Mucosa of stomach (tissue), 1 donor: ENCODE measurements around the gene SYNJ2.

Experiments
- H3K27me3 ChIP-seq: one replicate; pipeline ENCODE4 v1.7.0; 2013; ENCODE audit warnings: mild to moderate bottlenecking, low read length; ENCODE audit not compliant: control insufficient read depth, insufficient read depth
- H3K36me3 ChIP-seq: one replicate; pipeline ENCODE4 v1.7.0; 2013; ENCODE audit warnings: low read length; ENCODE audit not compliant: control insufficient read depth, insufficient read depth
- H3K4me1 ChIP-seq: one replicate; pipeline ENCODE4 v1.7.0; 2013; ENCODE audit warnings: mild to moderate bottlenecking, low read length; ENCODE audit not compliant: control insufficient read depth, insufficient read depth
- H3K4me3 ChIP-seq: one replicate; pipeline ENCODE4 v1.7.0; 2013; ENCODE audit warnings: low read length
- H3K9ac ChIP-seq: one replicate; pipeline ENCODE4 v1.7.0; 2013; ENCODE audit warnings: mild to moderate bottlenecking, low read length, moderate library complexity
- H3K9me3 ChIP-seq: one replicate; pipeline ENCODE4 v1.7.0; 2013; ENCODE audit warnings: mild to moderate bottlenecking, low read length, moderate library complexity; ENCODE audit not compliant: control insufficient read depth
- donor health status: Pancreatic carcinoma.

SYNJ2 gene

GRCh38 chr6:158016571-158017383 is 35.1 kb downstream of the SYNJ2 start:
- Histone ChIP-seq H3K36me3 (no peaks in the 10 kb centered on the region), H3K9ac (no peak overlapping the region), H3K4me1 (peaks cover 14% of the 10 kb centered on the region), H3K9me3 (no peaks in the 10 kb centered on the region), H3K4me3 (no peak overlapping the region), H3K27me3 (no peaks in the 10 kb centered on the region)

- no peaks in the 10 kb centered on the region for H3K27me3 ChIP-seq
- peaks cover 14% of the 10 kb centered on the region for H3K4me1 ChIP-seq
- H3K36me3 ChIP-seq, result no peaks in the 10 kb centered on the region
- H3K9me3 ChIP-seq, result no peaks in the 10 kb centered on the region
- no peak overlapping the region for H3K4me3 ChIP-seq
- H3K9ac ChIP-seq, result no peak overlapping the region
These were observed 36.0 kb downstream of the SYNJ2 start for GRCh38 chr6:158017621-158018040.

- H3K27me3 ChIP-seq, result no peaks in the 10 kb centered on the region
- no peak overlapping the region for H3K9ac ChIP-seq
- peaks cover 15% of the 10 kb centered on the region for H3K4me1 ChIP-seq
- no peaks in the 10 kb centered on the region for H3K36me3 ChIP-seq
- no peak overlapping the region for H3K4me3 ChIP-seq
- H3K9me3 ChIP-seq, result no peaks in the 10 kb centered on the region
These were observed 36.5 kb downstream of the SYNJ2 start for GRCh38 chr6:158018041-158018771.

GRCh38 chr6:158018851-158019361 is 37.2 kb downstream of the SYNJ2 start:
- Histone ChIP-seq H3K4me1 (peaks cover 22% of the 10 kb centered on the region), H3K4me3 (no peak overlapping the region), H3K27me3 (no peaks in the 10 kb centered on the region), H3K9ac (no peak overlapping the region), H3K36me3 (no peaks in the 10 kb centered on the region), H3K9me3 (no peaks in the 10 kb centered on the region)

- H3K4me1 ChIP-seq, result peaks cover 27% of the 10 kb centered on the region
- H3K9me3 ChIP-seq, result no peaks in the 10 kb centered on the region
- H3K27me3 ChIP-seq, result no peaks in the 10 kb centered on the region
- no peak overlapping the region for H3K4me3 ChIP-seq
- H3K36me3 ChIP-seq, result no peaks in the 10 kb centered on the region
- H3K9ac ChIP-seq, result no peak overlapping the region
These were observed 37.8 kb downstream of the SYNJ2 start for GRCh38 chr6:158019416-158019815.

GRCh38 chr6:158020272-158020711 is 38.6 kb downstream of the SYNJ2 start:
- H3K9me3 ChIP-seq, result no peaks in the 10 kb centered on the region
- no peaks in the 10 kb centered on the region for H3K36me3 ChIP-seq
- H3K27me3 ChIP-seq, result no peaks in the 10 kb centered on the region
- no peak overlapping the region for H3K4me3 ChIP-seq
- no peak overlapping the region for H3K9ac ChIP-seq
- H3K4me1 ChIP-seq, result peaks cover 35% of the 10 kb centered on the region

- Histone ChIP-seq H3K9ac (no peak overlapping the region), H3K9me3 (no peaks in the 10 kb centered on the region), H3K4me1 (peaks cover 39% of the 10 kb centered on the region), H3K4me3 (no peak overlapping the region), H3K27me3 (no peaks in the 10 kb centered on the region), H3K36me3 (no peaks in the 10 kb centered on the region)
These were observed 39.1 kb downstream of the SYNJ2 start for GRCh38 chr6:158020811-158021210.

- Histone ChIP-seq H3K27me3 (no peaks in the 10 kb centered on the region), H3K36me3 (no peaks in the 10 kb centered on the region), H3K4me1 (peaks cover 44% of the 10 kb centered on the region), H3K4me3 (no peak overlapping the region), H3K9ac (no peak overlapping the region), H3K9me3 (no peaks in the 10 kb centered on the region)
These were observed 39.7 kb downstream of the SYNJ2 start for GRCh38 chr6:158021376-158021775.

- Histone ChIP-seq H3K4me3 (no peak overlapping the region), H3K4me1 (peaks cover 51% of the 10 kb centered on the region), H3K9me3 (no peaks in the 10 kb centered on the region), H3K9ac (no peak overlapping the region), H3K36me3 (no peaks in the 10 kb centered on the region), H3K27me3 (no peaks in the 10 kb centered on the region)
These were observed 40.4 kb downstream of the SYNJ2 start for GRCh38 chr6:158021814-158022748.

GRCh38 chr6:158022749-158023596 is 41.3 kb downstream of the SYNJ2 start:
- no peaks in the 10 kb centered on the region for H3K36me3 ChIP-seq
- H3K4me1 ChIP-seq, result peaks cover 60% of the 10 kb centered on the region
- H3K9ac ChIP-seq, result no peak overlapping the region
- no peaks in the 10 kb centered on the region for H3K27me3 ChIP-seq
- H3K4me3 ChIP-seq, result no peak overlapping the region
- no peaks in the 10 kb centered on the region for H3K9me3 ChIP-seq

- no peaks in the 10 kb centered on the region for H3K9me3 ChIP-seq
- H3K9ac ChIP-seq, result no peak overlapping the region
- no peaks in the 10 kb centered on the region for H3K36me3 ChIP-seq
- no peaks in the 10 kb centered on the region for H3K27me3 ChIP-seq
- peaks cover 61% of the 10 kb centered on the region for H3K4me1 ChIP-seq
- H3K4me3 ChIP-seq, result no peak overlapping the region
These were observed 41.9 kb downstream of the SYNJ2 start for GRCh38 chr6:158023597-158023939.
